CD4-positive, alpha-beta T cell (primary cell): ENCODE results near the gene TXNIP. TPM values are rescaled to one million over a fixed set of nuclear protein-coding genes. Genes with fewer than 3 reads are reported as not detected.

Experiments
- ATAC-seq: fragments of 200-7000 bp; cut with Tn5 transposase; one replicate; pipeline ENCODE4 v1.10.0; 2022; ENCODE audit warnings: mild to moderate bottlenecking; ENCODE audit not compliant: poor library complexity
- CTCF ChIA-PET: fragments of 350-600 bp; sonication (Branson Sonifier 250); formaldehyde crosslinking; loops from one replicate; lab custom pipeline; 2021; ENCODE audit warnings: antibody characterized with exemption, inconsistent platforms; lab: Charles Lee
- POLR2A ChIA-PET: fragments of 350-600 bp; sonication (Branson Sonifier 250); formaldehyde crosslinking; loops from one replicate; lab custom pipeline; 2021; ENCODE audit warnings: antibody characterized with exemption, inconsistent platforms; lab: Charles Lee
- DNase-seq, 14 experiments: peaks; one replicate each; pipeline ENCODE4 v3.0.0-alpha.2; 2013 to 2020; ENCODE audit warnings: mixed read lengths in 2 of 14
- H3K27ac ChIP-seq, 2 donors: one replicate each; pipeline versions ENCODE4 v1.5.1 to v1.7.0; 2013; ENCODE audit warnings: low read length in 2 of 2, low read depth in 1 of 2, mild to moderate bottlenecking in 1 of 2
- H3K27me3 ChIP-seq, 2 experiments: 1 replicate in 1 of 2; 2 replicates in 1 of 2; pipeline versions ENCODE4 v1.6.1 to v1.7.0; 2013; ENCODE audit warnings: low read length in 2 of 2, control low read depth in 1 of 2, mild to moderate bottlenecking in 1 of 2, moderate library complexity in 1 of 2; ENCODE audit not compliant: insufficient read depth in 2 of 2, control insufficient read depth in 1 of 2
- H3K36me3 ChIP-seq: one replicate; pipeline ENCODE4 v1.6.1; 2013; ENCODE audit warnings: low read length, control low read depth; ENCODE audit not compliant: insufficient read depth
- H3K4me1 ChIP-seq: one replicate; pipeline ENCODE4 v1.6.1; 2013; ENCODE audit warnings: low read length, control low read depth; ENCODE audit not compliant: insufficient read depth
- H3K4me3 ChIP-seq: one replicate; pipeline ENCODE4 v1.5.1; 2013; ENCODE audit warnings: mild to moderate bottlenecking, low read length, moderate library complexity
- H3K9me3 ChIP-seq, 2 experiments: 1 replicate in 1 of 2; 2 replicates in 1 of 2; pipeline versions ENCODE4 v1.6.1 to v1.7.0; 2013; ENCODE audit warnings: low read length in 2 of 2, mild to moderate bottlenecking in 2 of 2, control low read depth in 1 of 2, moderate library complexity in 1 of 2; ENCODE audit not compliant: control insufficient read depth in 1 of 2, insufficient read depth in 1 of 2
- H3K27ac Mint-ChIP-seq: one replicate; pipeline ENCODE4 v1.8.0; 2020; ENCODE audit warnings: mixed read lengths
- H3K27me3 Mint-ChIP-seq: one replicate; pipeline ENCODE4 v1.8.0; 2021; ENCODE audit warnings: mixed read lengths
- H3K36me3 Mint-ChIP-seq: one replicate; pipeline ENCODE4 v1.8.0; 2021; ENCODE audit warnings: low read depth, mixed read lengths
- H3K4me1 Mint-ChIP-seq: one replicate; pipeline ENCODE4 v1.8.0; 2021; ENCODE audit warnings: low read depth, mixed read lengths
- H3K4me3 Mint-ChIP-seq: one replicate; pipeline ENCODE4 v1.8.0; 2020; ENCODE audit warnings: mild to moderate bottlenecking, mixed read lengths
- H3K9me3 Mint-ChIP-seq: one replicate; pipeline ENCODE4 v1.8.0; 2020; ENCODE audit warnings: mixed read lengths
- intact Hi-C, 2 experiments: fragments of 100-400 bp; cut with DNase I in 1 of 2; cut with micrococcal nuclease in 1 of 2; formaldehyde crosslinking; loops; one replicate each; pipeline versions ENCODE4 v1.15.1 to v1.9.0; 2023 to 2025; cut with DNase I, micrococcal nuclease
- total RNA-seq, 174 experiments: library from RNA in 2 of 174; stranded (reverse) in 2 of 174; gene quantifications; one replicate each; pipeline ENCODE4 v1.2.3 and lab custom pipeline; 2021 to 2026
- TF ChIP-seq, protein P1 (sequence below): fragments of 200-600 bp; IDR thresholded peaks from one replicate; pipeline ENCODE4 v1.8.0; 2022; ENCODE audit warnings: antibody characterized with exemption, mild to moderate bottlenecking

Gene TXNIP
- total RNA-seq, 2 experiments from 2014 or later = 1,317 to 1,358 TPM

DNA sequence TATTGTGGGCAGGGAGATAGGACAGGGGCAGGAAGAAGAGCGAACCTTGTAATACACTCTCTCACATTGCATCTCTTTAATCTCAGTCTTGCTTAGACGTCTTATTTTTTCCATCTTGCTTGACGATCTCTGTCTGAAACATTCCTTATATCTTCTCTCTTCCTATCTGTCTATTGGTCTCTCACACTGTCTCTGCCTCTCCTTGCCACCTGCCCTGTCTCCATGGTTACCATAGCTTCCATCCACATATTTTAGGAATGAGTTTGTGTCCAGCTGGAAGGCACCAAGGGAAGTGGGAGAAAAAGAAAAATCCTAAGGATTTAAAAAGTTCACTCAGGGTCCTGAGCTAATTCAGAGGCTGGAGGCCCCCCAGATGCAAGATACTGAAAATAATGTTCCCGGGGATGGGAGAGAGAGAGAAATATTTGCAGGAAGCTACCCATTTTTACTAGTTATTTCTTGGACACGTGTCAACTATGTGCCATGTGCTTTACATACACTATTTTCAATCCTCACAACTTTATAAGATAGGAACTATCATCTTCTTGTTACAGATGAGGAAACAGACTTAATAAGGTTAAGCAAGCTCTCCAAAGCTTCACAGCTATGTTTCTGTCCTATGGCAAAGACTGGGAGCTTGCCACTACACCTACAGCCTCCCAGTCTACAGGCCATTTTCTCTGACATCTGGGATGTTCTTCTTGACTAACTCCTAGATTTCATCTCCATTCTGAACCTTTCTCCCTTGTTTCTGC, 32.9 kb downstream of the TXNIP start:
- Mint-ChIP-seq H3K27me3 (no peaks in the 10 kb centered on the region), H3K27ac (peak overlapping the region; percentile 94), H3K9me3 (no peaks in the 10 kb centered on the region), H3K4me3 (peak overlapping the region; percentile 94), H3K4me1 (peaks cover 66% of the 10 kb centered on the region), H3K36me3 (peaks cover 15% of the 10 kb centered on the region)
- TF ChIP-seq, protein P1, sequence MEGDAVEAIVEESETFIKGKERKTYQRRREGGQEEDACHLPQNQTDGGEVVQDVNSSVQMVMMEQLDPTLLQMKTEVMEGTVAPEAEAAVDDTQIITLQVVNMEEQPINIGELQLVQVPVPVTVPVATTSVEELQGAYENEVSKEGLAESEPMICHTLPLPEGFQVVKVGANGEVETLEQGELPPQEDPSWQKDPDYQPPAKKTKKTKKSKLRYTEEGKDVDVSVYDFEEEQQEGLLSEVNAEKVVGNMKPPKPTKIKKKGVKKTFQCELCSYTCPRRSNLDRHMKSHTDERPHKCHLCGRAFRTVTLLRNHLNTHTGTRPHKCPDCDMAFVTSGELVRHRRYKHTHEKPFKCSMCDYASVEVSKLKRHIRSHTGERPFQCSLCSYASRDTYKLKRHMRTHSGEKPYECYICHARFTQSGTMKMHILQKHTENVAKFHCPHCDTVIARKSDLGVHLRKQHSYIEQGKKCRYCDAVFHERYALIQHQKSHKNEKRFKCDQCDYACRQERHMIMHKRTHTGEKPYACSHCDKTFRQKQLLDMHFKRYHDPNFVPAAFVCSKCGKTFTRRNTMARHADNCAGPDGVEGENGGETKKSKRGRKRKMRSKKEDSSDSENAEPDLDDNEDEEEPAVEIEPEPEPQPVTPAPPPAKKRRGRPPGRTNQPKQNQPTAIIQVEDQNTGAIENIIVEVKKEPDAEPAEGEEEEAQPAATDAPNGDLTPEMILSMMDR = no peak
- no peaks in the 10 kb centered on the region for H3K36me3 ChIP-seq
- peak in 1 of 14 experiments; percentile 23 for DNase-seq
- no peak for ATAC-seq
- H3K27ac ChIP-seq = peak overlapping the region; percentile 58 to 62
- H3K9me3 ChIP-seq = peaks cover 0 to 4% of the 10 kb centered on the region in 2 experiments
- H3K4me3 ChIP-seq = peak overlapping the region; percentile 72
- CTCF ChIA-PET = interaction anchor here (1.0 to 5.4 kb wide), 6 partner anchors 14 to 118 kb away, joined by 4 to 40 read pairs (median 14); partner anchors contain the start of genes NUDT17 and RBM8A
- peaks cover 57% of the 10 kb centered on the region for H3K4me1 ChIP-seq
- intact Hi-C loops = loop anchor here (2.0 to 5.0 kb wide), 2 partner anchors 34 to 37 kb away; partner anchors contain the start of genes RBM8A (in 1 of the 2) and TXNIP (in 1 of the 2)
- POLR2A ChIA-PET = interaction anchor here (0.7 to 6.2 kb wide), 21 partner anchors 7 to 139 kb away, joined by 3 to 154 read pairs (median 8); partner anchors contain the start of genes LIX1L, NUDT17, PEX11B and PIAS3
- no peaks in the 10 kb centered on the region for H3K27me3 ChIP-seq

DNA sequence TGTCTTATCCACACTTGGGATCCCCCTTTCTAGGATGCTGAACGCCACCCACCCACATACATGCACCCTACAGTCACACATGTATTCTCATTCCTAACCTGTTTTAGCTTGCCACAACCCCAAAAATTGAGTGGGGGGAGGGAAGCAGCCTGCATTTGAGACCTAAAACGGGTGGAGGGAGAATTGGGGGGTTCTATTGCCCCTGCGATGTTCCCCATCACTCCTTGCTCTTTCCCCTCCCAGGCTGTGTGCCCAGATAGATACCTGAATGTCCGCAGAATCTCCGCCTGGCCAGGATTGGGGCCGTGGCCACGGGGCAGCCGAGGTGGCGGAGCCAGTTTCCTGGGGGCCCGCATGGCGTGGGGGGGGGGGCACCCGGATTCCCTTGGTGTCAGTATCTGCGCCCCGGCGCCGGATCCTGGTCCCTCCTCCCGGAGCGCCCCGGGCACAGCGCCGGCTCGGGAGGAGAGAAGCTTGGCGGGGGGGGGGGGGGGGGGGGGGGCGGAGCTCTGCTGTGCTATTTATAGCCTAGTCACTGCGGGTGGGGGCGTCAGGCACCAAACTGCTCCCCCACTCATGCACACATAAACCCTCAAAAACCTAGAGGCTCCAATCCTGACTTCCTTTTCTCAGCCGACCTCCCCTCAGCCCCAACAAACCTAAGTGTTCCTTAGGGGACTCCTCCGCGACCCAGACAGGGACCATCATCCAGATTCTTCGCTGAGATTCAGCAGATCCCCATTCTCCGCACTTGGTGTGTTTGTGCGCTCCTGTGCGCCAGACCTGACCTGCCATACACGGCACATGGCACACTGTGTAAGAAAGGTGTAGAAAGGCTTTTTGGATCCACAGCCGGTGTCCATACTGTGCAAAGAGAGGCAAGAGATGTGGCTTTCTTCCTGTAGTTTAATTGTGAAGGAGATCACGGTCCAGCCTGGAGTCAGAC, 33.9 kb downstream of the TXNIP start:
- TF ChIP-seq, protein P1 = no peak
- ATAC-seq (no peak), DNase-seq (peak in 6 of 14 experiments; percentile 22 to 71 (median 60))
- H3K9me3 Mint-ChIP-seq = no peaks in the 10 kb centered on the region
- Histone ChIP-seq H3K27ac (peak overlapping the region; percentile 56 to 58), H3K9me3 (peaks cover 0 to 4% of the 10 kb centered on the region in 2 experiments), H3K36me3 (no peaks in the 10 kb centered on the region), H3K4me3 (peak overlapping the region; percentile 72), H3K4me1 (peaks cover 60% of the 10 kb centered on the region), H3K27me3 (no peaks in the 10 kb centered on the region)
- intact Hi-C loops = loop anchor here in 1 of 2 experiments (5.0 kb wide), 1 partner anchor 35 kb away; the partner anchor contains the start of gene TXNIP
- peaks cover 64% of the 10 kb centered on the region for H3K4me1 Mint-ChIP-seq
- H3K36me3 Mint-ChIP-seq = peaks cover 9% of the 10 kb centered on the region
- H3K4me3 Mint-ChIP-seq = peak overlapping the region; percentile 95
- CTCF ChIA-PET = interaction anchor here (1.8 to 5.4 kb wide), 3 partner anchors 15 to 45 kb away, joined by 5 to 40 read pairs (median 21); partner anchors contain the start of gene RBM8A
- no peaks in the 10 kb centered on the region for H3K27me3 Mint-ChIP-seq
- POLR2A ChIA-PET = interaction anchor here (0.9 to 6.2 kb wide), 10 partner anchors 17 to 117 kb away, joined by 3 to 154 read pairs (median 52); partner anchors contain the start of genes NUDT17, PEX11B, PIAS3 and RBM8A
- peak overlapping the region; percentile 94 for H3K27ac Mint-ChIP-seq
